Heart left ventricle (tissue), 16 donors: ENCODE measurements around the gene FBXW5. TPM values are rescaled to one million over a fixed set of nuclear protein-coding genes. Genes with fewer than 3 reads are reported as not detected.

Experiments
- ATAC-seq, 4 donors: fragments of 200-7000 bp; cut with Tn5 transposase; one replicate each; pipeline ENCODE4 v1.9.1; 2020 to 2022; ENCODE audit warnings: moderate library complexity in 4 of 4, mild to moderate bottlenecking in 3 of 4, moderate number of reproducible peaks in 1 of 4
- DNase-seq, 5 donors: peaks; one replicate each; pipeline ENCODE4 v3.0.0-alpha.2; 2020
- H3K27ac ChIP-seq, 12 donors: fragments of 200-600 bp; sonication (generic) in 4 of 12; one replicate each; pipeline versions ENCODE4 v1.5.0 to v1.8.0; 2016 to 2022; ENCODE audit warnings: mild to moderate bottlenecking in 2 of 12
- H3K27me3 ChIP-seq, 9 donors: fragments of 200-600 bp; sonication (generic) in 2 of 9; one replicate each; pipeline versions ENCODE4 v1.5.1 to v1.8.0; 2016 to 2022; ENCODE audit warnings: mild to moderate bottlenecking in 3 of 9
- H3K36me3 ChIP-seq, 9 donors: fragments of 200-600 bp; sonication (generic) in 2 of 9; one replicate each; pipeline versions ENCODE4 v1.5.0 to v1.8.0; 2018 to 2022; ENCODE audit warnings: mild to moderate bottlenecking in 2 of 9
- H3K4me1 ChIP-seq, 12 donors: fragments of 200-600 bp; sonication (generic) in 4 of 12; one replicate each; pipeline versions ENCODE4 v1.5.0 to v1.8.0; 2016 to 2022; ENCODE audit warnings: mild to moderate bottlenecking in 3 of 12
- H3K4me3 ChIP-seq, 12 donors: fragments of 200-600 bp; sonication (generic) in 4 of 12; one replicate each; pipeline versions ENCODE4 v1.5.0 to v1.8.0; 2017 to 2022; ENCODE audit warnings: mild to moderate bottlenecking in 9 of 12, moderate library complexity in 4 of 12
- H3K9me3 ChIP-seq, 12 donors: fragments of 200-600 bp; sonication (generic) in 4 of 12; one replicate each; pipeline versions ENCODE4 v1.5.0 to v1.8.0; 2016 to 2022; ENCODE audit warnings: mild to moderate bottlenecking in 1 of 12
- POLR2A ChIP-seq, 2 donors: fragments of 450-650 bp; IDR thresholded peaks; one replicate each; pipeline ENCODE4 v1.6.1; 2017; ENCODE audit warnings: antibody characterized with exemption in 2 of 2, mild to moderate bottlenecking in 2 of 2, moderate library complexity in 2 of 2
- WGBS, 4 donors: extraction: QIAGEN DNeasy Blood & Tissue Kit in 2 of 4; methylation state at CpG; one replicate each; pipeline versions ENCODE4 v1.1.5 to v1.1.7; 2013 to 2018; 5-methylcytosine and 5-hydroxymethylcytosine counted together
- intact Hi-C, 10 donors: fragments of 100-400 bp; cut with DNase I; formaldehyde crosslinking; loops; one replicate each; pipeline versions ENCODE4 v1.11.1 to v1.14.2; 2022
- polyA plus RNA-seq, 2 donors: library from polyadenylated mRNA; stranded (reverse); fragments of 200-250 nt; gene quantifications; one replicate each; pipeline ENCODE4 v1.2.3, GENCODE V29; 2013
- total RNA-seq, 9 donors: library from RNA; depleted of rRNA in 2 of 9; stranded (reverse); fragments of >200 nt in 2 of 9; fragmentation: NEBNext Ultra II Directional in 3 of 9; extraction: Animal tissue kit (Norgen Biotek cat#: 25700) in 3 of 9; gene quantifications; one replicate each; pipeline versions ENCODE4 v1.1.0 to v1.2.4, GENCODE V29; 2016 to 2023
- TF ChIP-seq, protein P1 (sequence below), 12 donors: fragments of 200-600 bp; sonication (generic) in 4 of 12; IDR thresholded peaks; one replicate each; pipeline versions ENCODE4 v1.5.0 to v1.8.0; 2018 to 2022; ENCODE audit warnings: antibody characterized with exemption in 12 of 12, mild to moderate bottlenecking in 5 of 12
- donor health status: ischemic (EF 13 %, LVEDD 7.1; RV severe dilation, severe dysfunction).
- donor health status: healthy with polysubstance abuse.
- donor health status: DM: no; HTN: yes; CAD: no.
- donor health status: DM: no; HTN: no; CAD: no.
- donor health status: ischemic (EF 25% LVEDD 6.9; RV normal size, moderate dysfunction).
- donor health status: ischemic (EF 25% LVEDD 5.7; RV mildly dilated, moderate dysfunction).
- donor health status: healthy.
- donor health status: DM: yes; HTN: yes; CAD: no.
- donor health status: ischemic (EF 35%, LVEDD 5.7; RV mildly dilated, moderate dysfunction).
- donor health status: nonischemic (EF 11% LVEDD 7.7; RV severe dilation, severe dysfunction).
- donor health status: DM: yes; HTN: yes; CAD: no.
- donor health status: PGD.
- donor health status: ischemic (EF 29% LVEDD 5.4; RV normal size, mild dysfunction).
- donor health status: nonischemic (EF 23%, LVEDD 6.1; RV moderate dilation, normal function).

FBXW5 gene
- total and polyA plus RNA-seq, 11 donors, result 110 to 388 (median 148) TPM

DNA sequence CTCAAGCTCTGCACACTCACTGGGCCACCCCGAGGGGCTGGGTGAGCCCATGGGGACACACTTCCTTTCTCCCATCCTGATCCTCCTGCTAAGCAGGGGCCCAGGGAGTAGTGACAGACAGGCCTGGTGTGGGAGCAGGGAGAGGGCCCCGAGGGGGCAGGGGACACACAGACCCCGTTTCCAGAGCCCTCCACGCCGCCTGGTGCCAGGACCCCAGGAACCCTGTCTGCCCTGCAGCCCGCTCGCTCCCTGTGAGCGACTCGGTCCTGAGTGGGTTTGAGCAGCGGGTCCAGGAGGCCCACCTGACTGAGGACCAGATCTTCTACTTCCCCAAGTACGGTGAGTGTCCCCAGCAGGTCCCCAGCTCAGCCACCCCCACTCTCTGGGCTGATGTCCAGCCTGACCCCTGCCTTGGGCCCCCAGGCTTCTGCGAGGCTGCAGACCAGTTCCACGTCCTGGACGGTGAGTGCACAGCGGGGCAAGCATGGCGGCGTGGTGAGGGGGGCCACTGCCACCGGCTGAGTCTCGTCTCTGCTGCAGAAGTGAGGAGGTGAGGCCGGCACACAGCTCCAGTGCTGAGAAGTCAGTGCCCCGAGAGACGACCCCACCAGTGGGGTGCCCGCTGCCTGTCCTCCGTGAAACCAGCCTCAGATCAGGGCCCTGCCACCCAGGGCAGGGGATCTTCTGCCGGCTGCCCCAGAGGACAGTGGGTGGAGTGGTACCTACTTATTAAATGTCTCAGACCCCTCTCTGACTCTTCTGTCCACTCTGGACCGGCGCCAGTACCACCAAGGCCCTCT is 1.9 kb upstream of the FBXW5 start:
- ATAC-seq (no peak), DNase-seq (peak in 2 of 5 donors; percentile 33 to 61)
- H3K27ac ChIP-seq, result peak overlapping the region in 1 of 12 donors; percentile 71
- intact Hi-C loops, result loop anchor here in 8 of 10 donors (2.0 to 5.0 kb wide), 9 partner anchors 36 to 154 kb away; partner anchors contain the start of genes PAXX (in 3 of the 8), ABCA2 (in 1 of the 8), CLIC3 (in 1 of the 8) and FUT7 (in 1 of the 8)
- no peak overlapping the region for H3K4me3 ChIP-seq
- peaks cover 7 to 70% (median 38%) of the 10 kb centered on the region in 12 donors for H3K4me1 ChIP-seq
- H3K9me3 ChIP-seq, result no peaks in the 10 kb centered on the region
- TF ChIP-seq, protein P1, sequence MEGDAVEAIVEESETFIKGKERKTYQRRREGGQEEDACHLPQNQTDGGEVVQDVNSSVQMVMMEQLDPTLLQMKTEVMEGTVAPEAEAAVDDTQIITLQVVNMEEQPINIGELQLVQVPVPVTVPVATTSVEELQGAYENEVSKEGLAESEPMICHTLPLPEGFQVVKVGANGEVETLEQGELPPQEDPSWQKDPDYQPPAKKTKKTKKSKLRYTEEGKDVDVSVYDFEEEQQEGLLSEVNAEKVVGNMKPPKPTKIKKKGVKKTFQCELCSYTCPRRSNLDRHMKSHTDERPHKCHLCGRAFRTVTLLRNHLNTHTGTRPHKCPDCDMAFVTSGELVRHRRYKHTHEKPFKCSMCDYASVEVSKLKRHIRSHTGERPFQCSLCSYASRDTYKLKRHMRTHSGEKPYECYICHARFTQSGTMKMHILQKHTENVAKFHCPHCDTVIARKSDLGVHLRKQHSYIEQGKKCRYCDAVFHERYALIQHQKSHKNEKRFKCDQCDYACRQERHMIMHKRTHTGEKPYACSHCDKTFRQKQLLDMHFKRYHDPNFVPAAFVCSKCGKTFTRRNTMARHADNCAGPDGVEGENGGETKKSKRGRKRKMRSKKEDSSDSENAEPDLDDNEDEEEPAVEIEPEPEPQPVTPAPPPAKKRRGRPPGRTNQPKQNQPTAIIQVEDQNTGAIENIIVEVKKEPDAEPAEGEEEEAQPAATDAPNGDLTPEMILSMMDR (IDR thresholded peaks at IDR 0.05), result no peak
- no peak for TF ChIP-seq POLR2A (IDR thresholded peaks at IDR 0.05)
- WGBS, 4 donors, result 83 to 89% (median 87%) methylated on average over 14 to 27 of the region's 27 CpGs
- H3K27me3 ChIP-seq, result no peaks in the 10 kb centered on the region
- H3K36me3 ChIP-seq, result peaks cover 6 to 20% (median 17%) of the 10 kb centered on the region in 9 donors

DNA sequence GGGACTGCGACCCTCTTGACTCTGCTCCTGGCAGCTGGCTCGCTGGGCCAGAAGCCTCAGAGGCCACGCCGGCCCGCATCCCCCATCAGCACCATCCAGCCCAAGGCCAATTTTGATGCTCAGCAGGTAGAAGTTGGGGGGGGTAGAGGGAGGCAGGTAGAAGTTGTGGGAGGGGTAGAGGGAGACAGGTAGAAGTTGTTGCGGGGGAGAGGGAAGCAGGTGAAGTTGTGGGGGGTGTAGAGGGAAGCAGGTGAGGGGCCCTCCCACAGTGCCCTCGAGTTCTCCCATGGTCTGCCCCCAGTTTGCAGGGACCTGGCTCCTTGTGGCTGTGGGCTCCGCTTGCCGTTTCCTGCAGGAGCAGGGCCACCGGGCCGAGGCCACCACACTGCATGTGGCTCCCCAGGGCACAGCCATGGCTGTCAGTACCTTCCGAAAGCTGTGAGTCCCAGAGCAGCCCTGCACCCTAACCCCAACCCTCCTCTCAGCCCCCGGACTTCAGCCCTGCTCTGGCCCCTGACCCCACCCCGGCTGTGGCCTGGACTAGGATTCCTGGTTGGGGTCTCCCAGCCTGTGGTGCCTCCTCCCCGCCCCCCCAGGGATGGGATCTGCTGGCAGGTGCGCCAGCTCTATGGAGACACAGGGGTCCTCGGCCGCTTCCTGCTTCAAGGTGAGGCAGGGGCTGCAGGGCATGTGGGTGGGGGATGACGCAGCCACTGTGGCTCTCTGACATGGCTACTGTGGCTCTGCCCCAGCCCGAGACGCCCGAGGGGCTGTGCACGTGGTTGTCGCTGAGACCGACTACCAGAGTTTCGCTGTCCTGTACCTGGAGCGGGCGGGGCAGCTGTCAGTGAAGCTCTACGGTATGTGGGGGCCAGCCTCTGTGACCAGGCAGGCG is 1.0 kb upstream of the FBXW5 start:
- intact Hi-C loops, result loop anchor here (2.0 to 5.0 kb wide), 11 partner anchors 37 to 155 kb away; partner anchors contain the start of genes PAXX (in 3 of the 10), PHPT1 (in 2 of the 10), TMEM141 (in 2 of the 10) and ABCA2 (in 1 of the 10)
- no peak overlapping the region for H3K4me3 ChIP-seq
- H3K36me3 ChIP-seq, result peaks cover 6 to 28% (median 26%) of the 10 kb centered on the region in 9 donors
- no peaks in the 10 kb centered on the region for H3K27me3 ChIP-seq
- DNase-seq (peak in 1 of 5 donors; percentile 67), ATAC-seq (no peak)
- TF ChIP-seq, protein P1 (IDR thresholded peaks at IDR 0.05), result no peak
- no peak for TF ChIP-seq POLR2A (IDR thresholded peaks at IDR 0.05)
- H3K9me3 ChIP-seq, result no peaks in the 10 kb centered on the region
- H3K4me1 ChIP-seq, result peaks cover 7 to 70% (median 40%) of the 10 kb centered on the region in 12 donors
- WGBS, 4 donors, result 88 to 91% (median 90%) methylated on average over 15 to 30 of the region's 30 CpGs
- no peak overlapping the region for H3K27ac ChIP-seq

DNA sequence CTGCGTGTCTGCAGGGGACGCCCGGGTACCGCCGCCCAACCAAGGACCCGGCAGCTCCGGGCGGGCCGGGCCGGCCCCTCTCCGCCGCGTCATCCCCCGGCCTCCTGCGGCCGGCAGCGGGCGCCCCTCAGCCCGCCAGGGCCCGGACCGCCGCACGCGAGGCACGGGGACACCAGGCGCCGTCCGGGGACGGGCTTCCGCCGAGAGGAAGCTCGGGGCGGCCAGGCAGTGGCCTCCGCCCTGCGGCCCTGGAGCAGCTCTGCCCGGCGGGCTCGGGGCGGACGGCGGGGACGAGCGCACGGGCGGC is 373 bp downstream of the FBXW5 start:
- Histone ChIP-seq H3K27ac (peak overlapping the region; percentile 90 to 98 (median 97)), H3K9me3 (no peaks in the 10 kb centered on the region), H3K4me3 (peak overlapping the region; percentile 67 to 97 (median 92)), H3K4me1 (peaks cover 7 to 67% (median 37%) of the 10 kb centered on the region in 12 donors), H3K27me3 (no peaks in the 10 kb centered on the region), H3K36me3 (peaks cover 7 to 42% (median 32%) of the 10 kb centered on the region in 9 donors)
- TF ChIP-seq POLR2A (IDR thresholded peaks at IDR 0.05), result no peak
- TF ChIP-seq, protein P1 (IDR thresholded peaks at IDR 0.05), result peak in 1 of 12 donors; percentile 46
- 0 to 3% (median 1%) methylated on average over 8 to 45 of the region's 45 CpGs for WGBS, 4 donors
- DNase-seq (no peak), ATAC-seq (peak in 3 of 4 donors; percentile 3 to 15 (median 15))
- intact Hi-C loops, result loop anchor here in 9 of 10 donors (1.0 to 5.0 kb wide), 15 partner anchors 42 to 153 kb away; partner anchors contain the start of genes PHPT1 (in 5 of the 9), TMEM141 (in 5 of the 9), EDF1 (in 4 of the 9) and MAMDC4 (in 2 of the 9)
